ENCODE measurements around the gene MELK. TPM values are rescaled to one million over a fixed set of nuclear protein-coding genes. Genes with fewer than 3 reads are reported as not detected.
"Not testable (repeated sequence)": the region's sequence is repeated elsewhere in the genome, so short reads cannot be mapped to it uniquely, and the experiment has no call there.

Gene MELK
- total and polyA plus RNA-seq, 2 donors (not counting 3 experiments of a cell fraction or from before 2014, with no cell fraction given) = 19.1 to 52.1 TPM

- Histone ChIP-seq H3K9me1 (replicated peaks; ENCODE audit: control insufficient read depth, extremely low read depth, insufficient read depth, low read length) (no peaks in the 10 kb centered on the region), H3K27me3 (ENCODE audit: control insufficient read depth in 2 of 2, insufficient read depth in 2 of 2, low read length in 2 of 2) (peaks cover 1 to 6% of the 10 kb centered on the region in 2 experiments), H3K79me2 (ENCODE audit: control insufficient read depth, insufficient read depth, low read length) (no peaks in the 10 kb centered on the region), H4K20me1 (replicated peaks; ENCODE audit: control insufficient read depth, extremely low read depth, insufficient read depth, low read length) (no peaks in the 10 kb centered on the region), H3K4me1 (ENCODE audit: control insufficient read depth, extremely low read depth, insufficient read depth, low read length) (no peaks in the 10 kb centered on the region), H3K9me3 (replicated peaks; ENCODE audit: control insufficient read depth, insufficient read depth, low read length) (no peaks in the 10 kb centered on the region), H2AFZ (ENCODE audit: low read depth, low read length) (no peak overlapping the region), H3K27ac (ENCODE audit: insufficient read depth, low read depth, low read length) (no peak overlapping the region), H3K4me3 (replicated peaks in 1 of 3; ENCODE audit: insufficient read depth in 1 of 3, low read depth in 1 of 3, low read length in 3 of 3) (no peak overlapping the region), H3K9ac (replicated peaks; ENCODE audit: extremely low read depth, insufficient read depth, low read length) (no peak overlapping the region), H3K36me3 (ENCODE audit: control insufficient read depth in 2 of 2, extremely low read depth in 1 of 2, insufficient read depth in 2 of 2, low read length in 2 of 2) (no peaks in the 10 kb centered on the region), H3K4me2 (ENCODE audit: insufficient read depth, low read length) (no peak overlapping the region)
- ChIA-PET POLR2A (no interaction called here), CTCF (no interaction called here)
- BruUV-seq (replicated peaks) = no TSS peak
- intact Hi-C loops (cut with micrococcal nuclease) (no loop called here), dilution Hi-C loops (cut with MboI; ENCODE audit: extremely low pct_ligation_motif_present, low sequenced_read_pairs) (no loop called here)
- DNase-seq (ENCODE audit: low read depth, low spot score) (no peak), FAIRE-seq (no peak)
- TF ChIP-seq POLR2A (IDR thresholded peaks at IDR 0.05; ENCODE audit: low read depth, low read length) (no peak), MYC (IDR thresholded peaks at IDR 0.05; ENCODE audit: low read depth, low read length) (no peak), FOS (IDR thresholded peaks at IDR 0.05; ENCODE audit: borderline replicate concordance, insufficient read depth, low read length) (no peak), JUN (IDR thresholded peaks at IDR 0.05; ENCODE audit: borderline replicate concordance, insufficient read depth, insufficient read length, low read depth) (no peak), POLR2AphosphoS5 (IDR thresholded peaks at IDR 0.05; ENCODE audit: insufficient read depth, low read depth, low read length) (no peak), GATA2 (IDR thresholded peaks at IDR 0.05; ENCODE audit: insufficient read depth, insufficient read length, low read depth, low read length) (no peak), EZH2 (IDR thresholded peaks at IDR 0.05; ENCODE audit: borderline replicate concordance, low read depth, low read length, severe bottlenecking) (no peak)
Observed at GRCh38 chr9:36532353-36532752, 40.3 kb upstream of the MELK start.

DNA sequence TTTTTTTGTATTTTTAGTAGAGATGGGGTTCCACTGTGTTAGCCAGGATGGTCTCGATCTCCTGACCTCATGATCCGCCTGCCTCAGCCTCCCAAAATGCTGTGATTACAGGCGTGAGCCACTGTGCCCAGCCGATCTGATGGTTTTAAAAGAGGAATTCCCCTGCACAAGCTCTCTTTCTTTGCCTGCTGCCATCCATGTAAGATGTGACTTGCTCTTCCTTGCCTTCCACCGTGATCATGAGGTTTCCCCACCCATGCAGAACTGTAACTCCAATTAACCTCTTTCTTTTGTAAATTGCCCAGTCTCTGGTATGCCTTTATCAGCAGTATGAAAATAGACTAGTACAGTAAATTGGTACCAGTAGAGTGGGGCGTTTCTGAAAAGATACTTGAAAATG lies 39.0 kb upstream of the MELK start:
- H3K9me3 ChIP-seq (replicated peaks; ENCODE audit: control insufficient read depth, insufficient read depth, low read length); DNase-seq (ENCODE audit: low read depth, low spot score); H3K9ac ChIP-seq (replicated peaks; ENCODE audit: extremely low read depth, insufficient read depth, low read length); H3K4me1 ChIP-seq (ENCODE audit: control insufficient read depth, extremely low read depth, insufficient read depth, low read length); POLR2A ChIA-PET; intact Hi-C loops (cut with micrococcal nuclease); BruUV-seq (replicated peaks); H3K27me3 ChIP-seq (ENCODE audit: control insufficient read depth in 2 of 2, insufficient read depth in 2 of 2, low read length in 2 of 2); H3K9me1 ChIP-seq (replicated peaks; ENCODE audit: control insufficient read depth, extremely low read depth, insufficient read depth, low read length); H3K4me2 ChIP-seq (ENCODE audit: insufficient read depth, low read length); H3K27ac ChIP-seq (ENCODE audit: insufficient read depth, low read depth, low read length); H3K4me3 ChIP-seq (replicated peaks in 1 of 3; ENCODE audit: insufficient read depth in 1 of 3, low read depth in 1 of 3, low read length in 3 of 3); H3K36me3 ChIP-seq (ENCODE audit: control insufficient read depth in 2 of 2, extremely low read depth in 1 of 2, insufficient read depth in 2 of 2, low read length in 2 of 2); CTCF ChIA-PET; FAIRE-seq; H3K79me2 ChIP-seq (ENCODE audit: control insufficient read depth, insufficient read depth, low read length); dilution Hi-C loops (cut with MboI; ENCODE audit: extremely low pct_ligation_motif_present, low sequenced_read_pairs); H2AFZ ChIP-seq (ENCODE audit: low read depth, low read length); H4K20me1 ChIP-seq (replicated peaks; ENCODE audit: control insufficient read depth, extremely low read depth, insufficient read depth, low read length): not testable (repeated sequence)

All from endothelial cell of umbilical vein (primary cell).